Neural progenitor cell (in vitro differentiated cells): ENCODE results near the gene SLC35B1. TPM values are rescaled to one million over a fixed set of nuclear protein-coding genes. Genes with fewer than 3 reads are reported as not detected.

ENCODE experiments used
- DNase-seq: peaks from one replicate; pipeline ENCODE4 v3.0.0-alpha.2; 2016; ENCODE audit warnings: low spot score
- H2AFZ ChIP-seq: fragments of 200-600 bp; sonication (generic); replicated peaks from 2 replicates; pipeline ENCODE4 v1.6.1; 2016; ENCODE audit warnings: antibody characterized with exemption
- H3F3A ChIP-seq: fragments of 200-600 bp; sonication (generic); 2 replicates; pipeline ENCODE4 v1.6.1; 2016; ENCODE audit warnings: antibody characterized with exemption, low read depth
- H3K27ac ChIP-seq: fragments of 200-600 bp; sonication (generic); 2 replicates; pipeline ENCODE4 v1.5.1; 2016; ENCODE audit warnings: mild to moderate bottlenecking
- H3K27me3 ChIP-seq: fragments of 200-600 bp; sonication (generic); 2 replicates; pipeline ENCODE4 v1.6.1; 2016; ENCODE audit warnings: mild to moderate bottlenecking, moderate library complexity
- H3K36me3 ChIP-seq: fragments of 200-600 bp; sonication (generic); 2 replicates; pipeline ENCODE4 v1.5.1; 2016
- H3K4me1 ChIP-seq: fragments of 200-600 bp; sonication (generic); 2 replicates; pipeline ENCODE4 v1.6.1; 2016; ENCODE audit warnings: mixed run types
- H3K4me2 ChIP-seq: fragments of 200-600 bp; sonication (generic); 2 replicates; pipeline ENCODE4 v1.6.1; 2016
- H3K4me3 ChIP-seq: fragments of 200-600 bp; sonication (generic); 2 replicates; pipeline ENCODE4 v1.5.1; 2016
- H3K79me2 ChIP-seq: fragments of 200-600 bp; sonication (generic); 2 replicates; pipeline ENCODE4 v1.6.1; 2016; ENCODE audit warnings: low read depth
- H3K9ac ChIP-seq: fragments of 200-600 bp; sonication (generic); 2 replicates; pipeline ENCODE4 v1.6.1; 2016
- H3K9me3 ChIP-seq: fragments of 200-600 bp; sonication (generic); 2 replicates; pipeline ENCODE4 v1.5.1; 2016; ENCODE audit warnings: low read depth
- H4K20me1 ChIP-seq: fragments of 200-600 bp; sonication (generic); 2 replicates; pipeline ENCODE4 v1.6.1; 2016; ENCODE audit warnings: low read depth
- H3K27ac Mint-ChIP-seq: 3 replicates; pipeline ENCODE4 v1.8.0; 2021; ENCODE audit warnings: mixed read lengths
- H3K27me3 Mint-ChIP-seq: 2 replicates; pipeline ENCODE4 v1.8.0; 2022; ENCODE audit warnings: low read depth, mild to moderate bottlenecking, inconsistent platforms, moderate library complexity, mixed read lengths; ENCODE audit not compliant: insufficient read depth
- H3K36me3 Mint-ChIP-seq: 3 replicates; pipeline ENCODE4 v1.8.0; 2021; ENCODE audit warnings: mixed read lengths
- H3K4me1 Mint-ChIP-seq: 3 replicates; pipeline ENCODE4 v1.8.0; 2021; ENCODE audit warnings: mixed read lengths
- H3K4me3 Mint-ChIP-seq: 3 replicates; pipeline ENCODE4 v1.8.0; 2021; ENCODE audit warnings: mild to moderate bottlenecking, moderate library complexity, mixed read lengths
- H3K9me3 Mint-ChIP-seq: 3 replicates; pipeline ENCODE4 v1.8.0; 2020; ENCODE audit warnings: mixed read lengths
- CTCF ChIP-seq: fragments of 200-600 bp; sonication (generic); IDR thresholded peaks from 2 replicates; pipeline ENCODE4 v1.5.1; 2017; ENCODE audit warnings: antibody characterized with exemption, mild to moderate bottlenecking
- EZH2 ChIP-seq: fragments of 200-600 bp; sonication (generic); IDR thresholded peaks from 2 replicates; pipeline ENCODE4 v1.6.1; 2017; ENCODE audit warnings: antibody characterized with exemption, mild to moderate bottlenecking, moderate library complexity
- EZH2phosphoT487 ChIP-seq: fragments of 200-600 bp; sonication (generic); IDR thresholded peaks from 2 replicates; pipeline ENCODE4 v1.6.1; 2017; ENCODE audit warnings: antibody characterized with exemption
- total RNA-seq: library from RNA; depleted of rRNA; stranded (reverse); fragments of >200 nt; gene quantifications from 2 replicates; pipeline ENCODE4 v1.2.3, GENCODE V29; 2015; ENCODE audit warnings: low replicate concordance

The SLC35B1 gene
- total RNA-seq, 1 donor from 2014 or later, result 52.7 TPM

GRCh38 chr17:49670002-49670401 lies 37.8 kb downstream of the SLC35B1 start:
- H3K79me2 ChIP-seq, result peaks cover 99% of the 10 kb centered on the region

GRCh38 chr17:49667854-49668253 lies 39.9 kb downstream of the SLC35B1 start:
- Histone ChIP-seq H3K4me3 (no peak overlapping the region), H3K4me1 (no peaks in the 10 kb centered on the region), H2AFZ (no peak overlapping the region), H3K27ac (no peak overlapping the region), H3K36me3 (no peaks in the 10 kb centered on the region), H3K27me3 (no peaks in the 10 kb centered on the region), H3F3A (no peaks in the 10 kb centered on the region), H3K4me2 (no peak overlapping the region), H3K9me3 (no peaks in the 10 kb centered on the region), H3K79me2 (peaks cover 98% of the 10 kb centered on the region), H3K9ac (no peak overlapping the region), H4K20me1 (peaks cover 13% of the 10 kb centered on the region)
- DNase-seq, result no peak
- H3K9me3 Mint-ChIP-seq, result no peaks in the 10 kb centered on the region
- H3K4me3 Mint-ChIP-seq, result no peak overlapping the region
- no peak overlapping the region for H3K27ac Mint-ChIP-seq
- no peaks in the 10 kb centered on the region for H3K27me3 Mint-ChIP-seq
- TF ChIP-seq EZH2 (no peak), CTCF (no peak), EZH2phosphoT487 (no peak)
- H3K36me3 Mint-ChIP-seq, result peaks cover 10% of the 10 kb centered on the region
- H3K4me1 Mint-ChIP-seq, result no peaks in the 10 kb centered on the region

More at GRCh38 chr17:49670002-49670401, 37.8 kb downstream of the SLC35B1 start:
- Mint-ChIP-seq H3K27ac (no peak overlapping the region), H3K9me3 (no peaks in the 10 kb centered on the region), H3K4me1 (peaks cover 4% of the 10 kb centered on the region), H3K27me3 (no peaks in the 10 kb centered on the region), H3K36me3 (peaks cover 11% of the 10 kb centered on the region), H3K4me3 (no peak overlapping the region)
- peaks cover 13% of the 10 kb centered on the region for H4K20me1 ChIP-seq
- no peak overlapping the region for H2AFZ ChIP-seq
- no peak for DNase-seq
- no peaks in the 10 kb centered on the region for H3K27me3 ChIP-seq
- no peaks in the 10 kb centered on the region for H3F3A ChIP-seq
- H3K4me1 ChIP-seq, result no peaks in the 10 kb centered on the region
- H3K4me2 ChIP-seq, result no peak overlapping the region
- no peak overlapping the region for H3K27ac ChIP-seq
- TF ChIP-seq CTCF (no peak), EZH2 (no peak), EZH2phosphoT487 (no peak)
- no peaks in the 10 kb centered on the region for H3K9me3 ChIP-seq
- H3K9ac ChIP-seq, result no peak overlapping the region
- H3K36me3 ChIP-seq, result no peaks in the 10 kb centered on the region
- H3K4me3 ChIP-seq, result no peak overlapping the region

- Histone ChIP-seq H3K79me2 (peaks cover 97% of the 10 kb centered on the region), H3K9ac (no peak overlapping the region), H3K36me3 (no peaks in the 10 kb centered on the region), H2AFZ (no peak overlapping the region), H3K4me1 (no peaks in the 10 kb centered on the region), H4K20me1 (no peaks in the 10 kb centered on the region), H3F3A (no peaks in the 10 kb centered on the region), H3K27me3 (no peaks in the 10 kb centered on the region), H3K9me3 (no peaks in the 10 kb centered on the region), H3K4me3 (no peak overlapping the region), H3K27ac (no peak overlapping the region), H3K4me2 (no peak overlapping the region)
- Mint-ChIP-seq H3K27ac (no peak overlapping the region), H3K9me3 (no peaks in the 10 kb centered on the region), H3K27me3 (no peaks in the 10 kb centered on the region), H3K36me3 (peaks cover 18% of the 10 kb centered on the region), H3K4me1 (no peaks in the 10 kb centered on the region), H3K4me3 (no peak overlapping the region)
- no peak for DNase-seq
- no peak for TF ChIP-seq EZH2phosphoT487
- TF ChIP-seq EZH2, result no peak
- TF ChIP-seq CTCF, result no peak
Observed at GRCh38 chr17:49664706-49665211, 43.0 kb downstream of the SLC35B1 start.
